IMR-90 (cell line): ENCODE results near the gene EXOC6. TPM values are rescaled to one million over a fixed set of nuclear protein-coding genes. Genes with fewer than 3 reads are reported as not detected.

Experiments
- ATAC-seq: fragments of 200-7000 bp; cut with Tn5 transposase; 2 replicates; pipeline ENCODE4 v1.9.1; 2020; ENCODE audit warnings: low read depth, mild to moderate bottlenecking, moderate library complexity
- BruUV-seq: library from RNA; stranded (reverse); fragments of 400-500 nt; replicated peaks from 2 replicates; lab custom pipeline; 2021; lab: Mats Ljungman, UMichigan
- CTCF ChIA-PET: fragments of 300-600 bp; formaldehyde crosslinking; extraction: SDS; loops from one replicate; lab custom pipeline; 2021; ENCODE audit warnings: antibody characterized with exemption; lab: Yijun Ruan, JAX
- POLR2A ChIA-PET: fragments of 300-600 bp; sonication (Branson Sonifier 250); formaldehyde crosslinking; loops from one replicate; lab custom pipeline; 2022; ENCODE audit warnings: antibody characterized with exemption; ENCODE audit not compliant: unreplicated experiment; lab: Charles Lee
- DNase-seq: peaks from one replicate; pipeline ENCODE4 v3.0.0; 2013
- H2AFZ ChIP-seq: replicated peaks from 2 replicates; pipeline ENCODE3; 2013; ENCODE audit warnings: low read length, mild to moderate bottlenecking; ENCODE audit not compliant: poor library complexity
- H2AK5ac ChIP-seq: 2 replicates; pipeline ENCODE4 v1.6.1; 2013; ENCODE audit warnings: low read depth, low read length, inconsistent platforms
- H2AK9ac ChIP-seq: replicated peaks from 2 replicates; pipeline ENCODE3; 2013; ENCODE audit warnings: mild to moderate bottlenecking, low read depth, low read length, moderate library complexity; ENCODE audit not compliant: poor library complexity
- H2BK120ac ChIP-seq: 2 replicates; pipeline ENCODE4 v1.6.1; 2013; ENCODE audit warnings: low read depth, low read length, inconsistent platforms
- H2BK15ac ChIP-seq: 3 replicates; pipeline ENCODE4 v1.6.1; 2013; ENCODE audit warnings: low read depth, low read length, inconsistent platforms
- H2BK20ac ChIP-seq: 2 replicates; pipeline ENCODE4 v1.6.1; 2013; ENCODE audit warnings: low read depth, mild to moderate bottlenecking, inconsistent platforms, low read length, moderate library complexity
- H2BK5ac ChIP-seq: 2 replicates; pipeline ENCODE4 v1.6.1; 2013; ENCODE audit warnings: mild to moderate bottlenecking, low read depth, low read length, inconsistent platforms; ENCODE audit not compliant: poor library complexity, severe bottlenecking
- H3K14ac ChIP-seq: replicated peaks from 2 replicates; pipeline ENCODE4 v1.6.1; 2013; ENCODE audit warnings: low read depth, low read length, inconsistent platforms
- H3K18ac ChIP-seq: 2 replicates; pipeline ENCODE4 v1.6.1; 2013; ENCODE audit warnings: low read depth, low read length, control low read depth
- H3K23ac ChIP-seq: 2 replicates; pipeline ENCODE4 v1.6.1; 2013; ENCODE audit warnings: low read depth, low read length, inconsistent platforms
- H3K27ac ChIP-seq: 2 replicates; pipeline ENCODE4 v1.5.1; 2013; ENCODE audit warnings: mild to moderate bottlenecking, control low read depth, low read length; ENCODE audit not compliant: insufficient read depth
- H3K27me3 ChIP-seq: 2 replicates; pipeline ENCODE4 v1.6.1; 2013; ENCODE audit warnings: low read length; ENCODE audit not compliant: control insufficient read depth, insufficient read depth
- H3K36me3 ChIP-seq: 2 replicates; pipeline ENCODE4 v1.6.1; 2013; ENCODE audit warnings: low read length, mixed read lengths; ENCODE audit not compliant: control insufficient read depth, insufficient read depth
- H3K4ac ChIP-seq: 2 replicates; pipeline ENCODE4 v1.6.1; 2013; ENCODE audit warnings: low read depth, low read length, inconsistent platforms
- H3K4me1 ChIP-seq: 2 replicates; pipeline ENCODE4 v1.6.1; 2013; ENCODE audit warnings: low read length, mixed read lengths; ENCODE audit not compliant: control insufficient read depth, insufficient read depth
- H3K4me2 ChIP-seq: 2 replicates; pipeline ENCODE4 v1.6.1; 2013; ENCODE audit warnings: low read depth, mild to moderate bottlenecking, control low read depth, low read length, moderate library complexity
- H3K4me3 ChIP-seq: 2 replicates; pipeline ENCODE4 v1.5.1; 2013; ENCODE audit warnings: low read depth, mild to moderate bottlenecking, control low read depth, low read length, moderate library complexity; ENCODE audit not compliant: insufficient read depth
- H3K56ac ChIP-seq: 2 replicates; pipeline ENCODE4 v1.6.1; 2013; ENCODE audit warnings: low read length, inconsistent platforms; ENCODE audit not compliant: insufficient read depth; ENCODE audit errors: extremely low read depth
- H3K79me1 ChIP-seq, 2 experiments: 2 replicates each; pipeline ENCODE4 v1.6.1; 2013; ENCODE audit warnings: low read length in 2 of 2, inconsistent platforms in 1 of 2, low read depth in 1 of 2
- H3K9ac ChIP-seq: 2 replicates; pipeline ENCODE4 v1.6.1; 2013; ENCODE audit warnings: low read depth, low read length, control low read depth
- H3K9me1 ChIP-seq: 2 replicates; pipeline ENCODE4 v1.6.1; 2013; ENCODE audit warnings: low read length, inconsistent platforms; ENCODE audit not compliant: insufficient read depth
- H3K9me3 ChIP-seq: 2 replicates; pipeline ENCODE4 v1.6.1; 2013; ENCODE audit warnings: low read length; ENCODE audit not compliant: control insufficient read depth, insufficient read depth
- H4K20me1 ChIP-seq: 2 replicates; pipeline ENCODE4 v1.6.1; 2013; ENCODE audit warnings: low read length, inconsistent platforms; ENCODE audit not compliant: insufficient read depth
- H4K5ac ChIP-seq: 2 replicates; pipeline ENCODE4 v1.6.1; 2013; ENCODE audit warnings: mild to moderate bottlenecking, low read depth, low read length, control low read depth
- H4K8ac ChIP-seq, 2 experiments: 2 replicates each; pipeline ENCODE4 v1.6.1; 2013; ENCODE audit warnings: low read depth in 2 of 2, low read length in 2 of 2, control low read depth in 1 of 2, inconsistent platforms in 1 of 2
- H4K91ac ChIP-seq: 2 replicates; pipeline ENCODE4 v1.6.1; 2013; ENCODE audit warnings: low read depth, low read length, inconsistent platforms; ENCODE audit not compliant: insufficient read depth
- BHLHE40 ChIP-seq: fragments of 150-350 bp; IDR thresholded peaks from 2 replicates; pipeline ENCODE4 v1.6.1; 2016; ENCODE audit warnings: mild to moderate bottlenecking, low read depth, low read length
- WGBS, 2 experiments: methylation state at CpG; one replicate each; pipeline versions ENCODE4 v1.1.5 to v1.1.7; 2013; ENCODE audit warnings: missing lambda C conversion rate in 2 of 2; ENCODE audit not compliant: insufficient read length in 1 of 2; ENCODE audit errors: extremely low coverage in 2 of 2; 5-methylcytosine and 5-hydroxymethylcytosine counted together
- dilution Hi-C: fragments of 300-500 bp; cut with HindIII; formaldehyde crosslinking; loops from one replicate; pipeline ENCODE4 v1.14.3; 2018; ENCODE audit warnings: low sequenced_read_pairs; ENCODE audit not compliant: unreplicated experiment
- in situ Hi-C: fragments of 300-500 bp; cut with MboI; formaldehyde crosslinking; loops from 3 replicates; pipeline ENCODE4 v1.14.3; 2019; ENCODE audit warnings: low sequenced_read_pairs, inconsistent platforms, mixed read lengths
- intact Hi-C: fragments of 100-400 bp; cut with micrococcal nuclease; formaldehyde crosslinking; loops from 2 replicates; pipeline ENCODE4 v1.10.0; 2022
- polyA plus RNA-seq, 3 experiments: library from polyadenylated mRNA; depleted of rRNA; stranded (reverse); fragments of >200 nt; gene quantifications; 2 replicates each; pipeline ENCODE4 v1.2.3, GENCODE V29; 2012; ENCODE audit warnings: low replicate concordance in 1 of 3
- total RNA-seq: library from RNA; depleted of rRNA; stranded (reverse); fragments of >200 nt; gene quantifications from 2 replicates; pipeline ENCODE4 v1.2.3, GENCODE V29; 2012
- TF ChIP-seq, protein P1 (sequence below): fragments of 150-350 bp; IDR thresholded peaks from 2 replicates; pipeline ENCODE4 v1.6.1; 2016; ENCODE audit warnings: low read depth, mild to moderate bottlenecking, low read length, moderate library complexity, borderline replicate concordance

The EXOC6 gene
- total and polyA plus RNA-seq, 2 of the 4 experiments (the other 2 are of a cell fraction) = 4.5 to 11.5 TPM

DNA sequence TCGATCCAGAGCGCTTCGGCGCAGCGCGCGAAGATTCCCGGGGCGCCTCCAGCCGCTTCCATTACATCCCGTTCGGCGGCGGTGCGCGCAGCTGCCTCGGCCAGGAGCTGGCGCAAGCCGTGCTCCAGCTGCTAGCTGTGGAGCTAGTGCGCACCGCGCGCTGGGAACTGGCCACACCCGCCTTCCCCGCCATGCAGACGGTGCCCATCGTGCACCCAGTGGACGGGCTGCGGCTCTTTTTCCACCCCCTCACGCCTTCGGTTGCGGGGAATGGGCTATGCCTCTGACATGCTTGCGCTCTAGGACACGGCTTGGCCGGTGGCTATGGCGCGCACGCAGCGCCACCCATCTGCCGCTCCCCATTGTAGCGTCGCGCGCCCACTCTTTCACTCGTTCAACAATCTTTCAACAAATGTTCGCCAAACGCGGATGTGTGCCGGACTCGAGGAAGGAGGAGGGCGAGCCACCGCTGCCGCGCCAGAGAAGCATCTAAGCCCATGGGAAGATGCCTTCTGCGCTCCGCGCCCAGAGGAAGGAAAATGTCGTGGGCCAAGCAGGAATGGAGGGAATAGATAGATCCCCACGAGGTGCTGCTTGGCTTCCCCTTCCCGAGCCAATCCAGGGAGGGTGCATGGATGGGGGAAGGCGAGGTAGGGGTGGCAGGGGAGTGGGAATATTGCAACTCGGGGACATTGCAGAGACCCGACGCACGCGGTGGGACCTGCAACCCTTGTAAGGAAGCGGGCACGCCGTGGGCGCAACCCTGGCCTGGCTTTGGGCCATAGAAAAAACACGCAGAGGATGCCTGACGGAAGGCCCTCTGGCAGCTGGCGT, 220.3 kb downstream of the EXOC6 start:
- Histone ChIP-seq H3K27me3 (peaks cover 98% of the 10 kb centered on the region), H2BK20ac (no peak overlapping the region), H2AK9ac (no peak overlapping the region), H2BK15ac (no peak overlapping the region), H4K8ac (no peak overlapping the region), H2BK5ac (no peak overlapping the region), H3K23ac (no peak overlapping the region), H2AFZ (peak overlapping the region; percentile 27), H3K4me2 (peak overlapping the region; percentile 82), H3K4ac (no peak overlapping the region), H3K9me1 (no peaks in the 10 kb centered on the region), H3K14ac (no peak overlapping the region), H2BK120ac (no peak overlapping the region), H3K9ac (no peak overlapping the region), H3K56ac (no peak overlapping the region), H4K91ac (no peak overlapping the region), H2AK5ac (no peak overlapping the region), H4K5ac (no peak overlapping the region), H3K79me1 (no peaks in the 10 kb centered on the region), H4K20me1 (peaks cover 22% of the 10 kb centered on the region; the same call in 1 of the 2 replicates), H3K27ac (no peak overlapping the region), H3K36me3 (no peaks in the 10 kb centered on the region), H3K9me3 (no peaks in the 10 kb centered on the region), H3K4me1 (peaks cover 10% of the 10 kb centered on the region; the same call in 1 of the 2 replicates), H3K4me3 (no peak overlapping the region), H3K18ac (no peak overlapping the region)
- dilution Hi-C loops = no loop called here
- intact Hi-C loops = no loop called here
- peak; percentile 54 for DNase-seq
- no peak for TF ChIP-seq BHLHE40
- TF ChIP-seq, protein P1, sequence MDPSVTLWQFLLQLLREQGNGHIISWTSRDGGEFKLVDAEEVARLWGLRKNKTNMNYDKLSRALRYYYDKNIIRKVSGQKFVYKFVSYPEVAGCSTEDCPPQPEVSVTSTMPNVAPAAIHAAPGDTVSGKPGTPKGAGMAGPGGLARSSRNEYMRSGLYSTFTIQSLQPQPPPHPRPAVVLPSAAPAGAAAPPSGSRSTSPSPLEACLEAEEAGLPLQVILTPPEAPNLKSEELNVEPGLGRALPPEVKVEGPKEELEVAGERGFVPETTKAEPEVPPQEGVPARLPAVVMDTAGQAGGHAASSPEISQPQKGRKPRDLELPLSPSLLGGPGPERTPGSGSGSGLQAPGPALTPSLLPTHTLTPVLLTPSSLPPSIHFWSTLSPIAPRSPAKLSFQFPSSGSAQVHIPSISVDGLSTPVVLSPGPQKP = no peak
- POLR2A ChIA-PET = no interaction called here
- ATAC-seq = peak; percentile 52
- 7% methylated on average over 45 of the region's 73 CpGs; no CpG with 5 or more reads in 1 of the 2 experiments for WGBS, 2 experiments
- in situ Hi-C loops = no loop called here
- no TSS peak for BruUV-seq
- CTCF ChIA-PET = interaction anchor here (0.6 kb wide), 1 partner anchor 62 kb away, joined by 3 read pairs; no protein-coding TSS in a partner anchor
